A549 (cell line): ENCODE measurements around the gene PLA2G4B.

Source experiments
- CHD2 ChIP-seq: fragments of 150-350 bp; IDR thresholded peaks from 2 replicates; pipeline ENCODE4 v1.6.1; 2014; ENCODE audit warnings: low read length; ENCODE audit not compliant: partially characterized antibody
- CTCF ChIP-seq: fragments of >200 bp; sonication (Bioruptor Twin); formaldehyde crosslinking; IDR thresholded peaks from 3 replicates; pipeline ENCODE4 v1.5.1; 2016
- EHMT2 ChIP-seq: fragments of 200-600 bp; sonication (generic); IDR thresholded peaks from 2 replicates; pipeline ENCODE4 v1.6.1; 2016; ENCODE audit warnings: antibody characterized with exemption, low read depth, mild to moderate bottlenecking, moderate library complexity
- JUN ChIP-seq, 2 experiments: fragments of >200 bp; sonication (Bioruptor Twin); formaldehyde crosslinking; IDR thresholded peaks; 2 replicates in 1 of 2; 3 replicates in 1 of 2; pipeline ENCODE4 v1.6.1; 2016 to 2017
- PHF8 ChIP-seq: fragments of 200-600 bp; sonication (generic); IDR thresholded peaks from 2 replicates; pipeline ENCODE4 v1.6.1; 2016; ENCODE audit warnings: low read depth, mild to moderate bottlenecking, antibody characterized with exemption, moderate library complexity, borderline replicate concordance
- POLR2A ChIP-seq: IDR thresholded peaks from 2 replicates; pipeline ENCODE4 v1.6.1; 2012; ENCODE audit warnings: mild to moderate bottlenecking, low read length
- RAD21 ChIP-seq, 2 experiments: fragments of >200 bp in 1 of 2; sonication (Bioruptor Twin) in 1 of 2; formaldehyde crosslinking in 1 of 2; IDR thresholded peaks in 1 of 2; conservative IDR thresholded peaks in 1 of 2; 2 replicates in 1 of 2; 3 replicates in 1 of 2; pipeline ENCODE4 v1.6.1; 2012 to 2018; ENCODE audit warnings: inconsistent platforms in 1 of 2
- RNF2 ChIP-seq: fragments of 200-600 bp; sonication (generic); IDR thresholded peaks from 2 replicates; pipeline ENCODE4 v1.6.1; 2016; ENCODE audit warnings: low read depth, mild to moderate bottlenecking, antibody characterized with exemption, moderate library complexity, borderline replicate concordance
- SMC3 ChIP-seq: fragments of >200 bp; sonication (Bioruptor Twin); formaldehyde crosslinking; IDR thresholded peaks from 3 replicates; pipeline ENCODE4 v1.6.1; 2018; ENCODE audit warnings: inconsistent platforms
- USF2 ChIP-seq: fragments of 450-650 bp; IDR thresholded peaks from 2 replicates; pipeline ENCODE4 v1.6.1; 2014; ENCODE audit warnings: antibody characterized with exemption

- TF ChIP-seq CTCF (no peak), POLR2A (no peak), SMC3 (no peak), RAD21 (conservative IDR thresholded peaks at IDR 0.05 in 1 of 2, IDR thresholded peaks at IDR 0.05 in 1 of 2) (no peak), PHF8 (no peak), EHMT2 (no peak), CHD2 (no peak), USF2 (no peak), JUN (IDR thresholded peaks at IDR 0.05) (no peak), RNF2 (no peak)
Measured at GRCh38 chr15:41817781-41818180, 20.9 kb upstream of the PLA2G4B start.
